Right kidney (tissue), 1 donor: ENCODE data around the gene STK17A.
A peak's percentile ranks its signal among the peaks of the same experiment; 100 is the strongest.
"Not testable (repeated sequence)": the region's sequence is repeated elsewhere in the genome, so short reads cannot be mapped to it uniquely, and the experiment has no call there.

ENCODE experiments used
- DNase-seq: peaks from one replicate; pipeline ENCODE4 v3.0.0-alpha.2; 2016

Gene STK17A

GRCh38 chr7:43594020-43594419 is 11.1 kb downstream of the STK17A start:
- DNase-seq = no peak

GRCh38 chr7:43596426-43596825 is 13.5 kb downstream of the STK17A start:
- DNase-seq = not testable (repeated sequence)

GRCh38 chr7:43600056-43600455 is 17.1 kb downstream of the STK17A start:
- DNase-seq = no peak

DNA sequence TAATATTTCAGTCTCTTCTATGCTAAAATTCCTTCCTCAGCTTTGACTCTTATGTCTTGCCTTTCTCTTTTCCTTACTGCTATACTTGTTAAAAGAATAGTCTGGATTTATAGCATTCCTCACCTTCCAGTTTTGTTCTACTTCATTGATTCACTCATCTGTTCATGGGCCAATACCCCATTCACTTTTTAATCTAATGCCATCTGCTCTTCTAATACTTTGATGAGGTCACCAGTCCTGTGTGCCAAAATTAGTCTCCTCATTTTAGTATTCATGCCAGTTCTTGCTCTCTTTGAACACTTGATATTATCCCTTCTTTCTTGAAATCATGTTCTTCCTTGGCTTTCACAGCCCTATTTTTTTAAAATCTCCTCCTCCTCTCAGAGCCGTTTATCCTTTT is 19.3 kb downstream of the STK17A start:
- DNase-seq = no peak

DNA sequence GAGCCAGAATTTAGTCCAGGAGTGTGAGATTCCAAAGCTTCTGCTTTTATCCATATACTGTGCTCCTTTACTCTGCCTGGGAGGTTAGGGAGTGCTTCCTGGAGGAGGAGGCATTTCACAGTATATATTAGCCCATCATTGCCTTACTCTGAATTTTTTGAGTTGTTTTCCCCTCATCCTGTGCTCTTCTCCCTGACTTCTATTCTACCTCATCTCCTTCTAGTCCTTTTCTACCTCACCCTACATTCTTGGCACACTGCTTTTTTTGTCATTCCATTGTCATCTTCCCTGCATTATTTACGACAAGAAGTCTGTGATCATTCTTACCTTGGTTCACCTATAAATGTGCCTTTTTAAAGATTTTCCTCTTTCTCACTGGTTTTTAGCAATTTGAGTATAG is 21.3 kb downstream of the STK17A start:
- DNase-seq = no peak

GRCh38 chr7:43609097-43609496 is 26.2 kb downstream of the STK17A start:
- no peak for DNase-seq

DNA sequence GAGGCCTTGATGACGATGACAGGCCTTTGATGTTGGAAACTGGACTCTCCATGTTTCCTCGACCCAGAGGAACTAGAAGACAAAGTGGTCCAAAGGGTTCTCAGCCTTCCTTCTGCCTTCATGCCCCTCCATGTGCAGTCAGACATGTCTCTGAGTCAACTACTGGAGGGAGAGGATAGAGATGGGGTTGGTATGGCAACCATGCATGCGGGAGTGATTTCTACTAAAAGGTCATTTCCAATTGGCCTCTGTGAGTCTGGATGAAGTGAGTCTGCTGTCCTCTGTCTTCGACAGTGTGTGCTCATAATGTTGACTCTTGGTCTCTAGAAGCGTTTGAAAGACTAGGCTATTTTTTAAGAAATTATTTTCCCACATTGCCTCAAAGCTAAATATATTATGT is 29.2 kb downstream of the STK17A start:
- no peak for DNase-seq

- no peak for DNase-seq
Measured at GRCh38 chr7:43612599-43613589, 30.0 kb downstream of the STK17A start.

DNA sequence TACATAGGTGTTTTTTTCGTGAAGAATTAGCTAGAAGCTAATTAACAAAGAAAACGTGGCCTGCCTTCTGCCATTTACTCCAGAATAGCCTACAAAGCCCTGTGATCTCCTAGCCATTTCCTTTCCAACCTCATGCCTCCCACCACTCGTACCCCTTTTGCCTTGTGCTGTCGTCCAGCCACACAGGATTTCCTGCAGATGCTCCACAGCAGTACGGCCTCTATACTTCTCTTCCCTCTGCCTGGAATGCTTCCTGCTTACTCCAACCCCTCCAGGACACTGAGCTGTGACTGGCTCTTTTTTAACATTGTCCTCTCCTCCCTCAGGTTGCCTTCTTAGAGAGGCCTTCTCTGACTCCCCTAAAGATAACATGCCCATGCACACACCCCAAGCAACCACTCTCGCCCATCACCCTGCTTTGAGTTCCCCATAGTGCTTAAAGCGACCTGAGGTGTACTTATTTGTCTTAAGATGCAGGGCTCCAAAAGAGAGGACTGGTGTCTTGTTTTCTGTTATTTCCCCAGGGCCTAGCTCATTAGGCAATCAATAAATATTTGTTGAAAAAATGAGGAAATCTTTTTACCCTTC is 32.7 kb downstream of the STK17A start:
- DNase-seq = no peak

GRCh38 chr7:43616977-43617376 is 34.1 kb downstream of the STK17A start:
- no peak for DNase-seq

DNA sequence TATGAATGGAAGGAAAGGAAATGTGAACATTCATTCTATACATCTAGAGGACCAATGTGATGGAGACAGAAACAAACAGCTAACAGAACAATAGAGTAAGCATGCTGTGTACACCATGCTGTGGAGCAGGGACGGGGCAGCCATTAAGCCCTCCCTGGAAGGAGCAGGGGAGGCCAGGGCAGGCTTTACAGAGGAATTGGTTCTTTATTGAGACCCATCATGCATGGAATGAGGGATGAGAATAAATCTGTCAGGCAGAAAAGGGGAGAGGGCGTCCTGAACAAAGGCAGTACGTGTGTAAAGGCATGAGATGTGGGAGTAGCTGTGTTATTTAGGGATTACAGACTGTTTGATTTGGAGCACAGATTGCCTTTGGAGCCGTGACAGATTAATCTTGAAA is 35.2 kb downstream of the STK17A start:
- peak; percentile 16 for DNase-seq

GRCh38 chr7:43619213-43620012 is 36.5 kb downstream of the STK17A start:
- DNase-seq = no peak

DNA sequence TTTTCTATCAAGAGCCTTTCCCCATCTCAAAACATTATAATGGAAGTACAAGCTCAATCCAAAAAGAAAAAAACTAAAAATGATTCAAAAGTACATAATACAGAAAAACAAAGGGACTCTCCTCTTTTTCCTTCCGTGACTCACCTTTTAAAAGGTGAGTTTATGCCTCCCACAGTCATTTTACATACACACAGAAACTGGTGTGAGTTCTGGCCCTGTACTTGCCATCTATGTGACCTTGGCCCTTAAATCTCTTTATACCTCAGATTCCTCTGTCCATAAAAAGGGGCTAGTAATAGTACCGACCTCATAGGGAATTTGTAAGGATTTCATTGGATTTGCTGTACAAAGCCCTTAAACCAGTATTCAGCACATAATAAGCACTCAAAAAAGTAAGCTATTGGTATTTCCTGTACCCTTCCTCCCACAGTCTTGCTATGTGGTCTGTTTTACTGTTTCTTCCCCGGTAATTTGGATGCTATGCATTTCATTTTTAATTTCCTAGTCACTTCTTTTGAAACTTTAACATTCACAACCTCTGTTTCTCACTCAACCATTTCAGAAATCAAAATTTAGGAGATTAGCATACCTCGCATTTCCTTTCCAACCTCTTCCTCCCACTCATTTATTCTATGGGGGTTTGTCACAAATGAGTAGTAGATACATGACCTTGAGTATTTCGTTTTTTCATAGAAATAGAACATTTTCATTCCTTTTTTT is 39.0 kb downstream of the STK17A start:
- DNase-seq = no peak

- DNase-seq = no peak
Measured at GRCh38 chr7:43624156-43624555, 41.2 kb downstream of the STK17A start.

- no peak for DNase-seq
Measured at GRCh38 chr7:43625453-43625852, 42.5 kb downstream of the STK17A start.

- no peak for DNase-seq
Measured at GRCh38 chr7:43625980-43626379, 43.1 kb downstream of the STK17A start.

DNA sequence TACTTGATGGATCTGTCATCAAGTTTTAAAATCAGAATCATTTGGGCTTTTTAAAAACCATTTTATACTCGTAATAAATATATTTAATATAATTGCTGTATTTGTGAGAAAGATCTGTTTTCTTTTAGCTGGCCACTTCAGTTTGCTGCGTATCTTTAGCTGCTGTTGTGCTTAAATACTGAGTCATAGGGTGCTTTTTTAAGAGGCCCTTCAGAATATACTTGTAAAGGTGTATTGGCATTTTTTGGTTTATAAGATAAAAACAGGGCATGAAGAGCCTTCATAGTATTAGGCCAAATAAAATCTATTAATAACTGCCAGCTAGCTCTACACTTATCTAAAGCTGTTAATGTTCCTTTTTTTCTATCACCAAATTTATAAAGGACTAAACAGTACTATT is 43.8 kb downstream of the STK17A start:
- no peak for DNase-seq

DNA sequence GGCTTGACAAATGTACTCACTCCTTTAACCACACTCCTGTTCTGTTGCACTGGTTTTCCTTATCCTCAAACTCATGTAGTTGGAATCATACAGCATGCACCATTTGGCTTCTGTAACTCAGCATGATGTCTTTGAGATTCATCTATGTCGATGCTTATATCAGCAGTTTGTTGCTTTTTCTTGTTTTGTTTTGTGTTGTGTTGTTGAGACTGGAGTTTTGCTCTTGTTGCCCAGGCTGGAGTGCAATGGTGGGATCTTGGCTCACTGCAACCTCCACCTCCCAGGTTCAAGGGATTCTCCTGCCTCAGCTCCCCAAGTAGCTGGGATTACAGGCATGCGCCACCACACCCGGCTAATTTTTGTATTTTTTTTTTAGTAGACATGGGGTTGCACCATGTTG is 44.9 kb downstream of the STK17A start:
- DNase-seq = not testable (repeated sequence)

DNA sequence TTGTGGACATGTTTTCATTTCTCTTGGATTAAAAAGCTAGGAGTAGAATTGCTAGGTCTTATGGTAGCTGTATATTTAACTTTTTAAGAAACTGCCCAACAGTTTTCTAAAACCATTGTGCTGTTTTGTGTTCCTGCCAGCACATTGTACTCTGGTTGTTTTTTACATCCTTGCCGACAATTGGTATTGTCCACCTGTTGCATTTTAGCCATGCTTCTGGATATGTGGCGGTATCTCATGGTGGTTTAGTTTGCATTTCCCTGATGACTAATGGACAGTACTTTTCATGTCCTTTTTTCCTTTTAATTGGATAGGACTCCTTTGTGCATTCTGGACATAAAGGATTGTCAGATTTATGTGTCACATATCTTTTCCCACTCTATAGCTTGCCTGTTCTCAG is 45.5 kb downstream of the STK17A start:
- no peak for DNase-seq

DNA sequence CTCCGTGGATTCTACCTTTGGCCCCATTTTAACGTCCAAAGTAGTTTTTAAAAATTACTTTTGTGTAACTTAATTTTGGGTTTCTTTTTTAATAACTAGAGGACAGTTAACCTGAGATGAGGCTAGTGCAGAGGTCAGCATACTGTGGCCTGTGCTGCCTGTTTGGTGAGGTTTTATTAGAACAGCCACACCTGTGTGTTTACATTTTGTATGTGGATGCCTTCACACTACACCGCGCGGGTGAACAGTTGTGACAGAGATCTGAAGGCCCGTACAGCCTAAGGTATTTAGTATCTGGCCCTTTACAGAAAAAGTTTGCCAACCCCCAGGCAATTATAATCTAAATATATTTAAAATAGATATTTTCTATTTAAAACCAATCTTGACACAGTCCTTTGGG is 46.9 kb downstream of the STK17A start:
- DNase-seq = no peak

- DNase-seq = no peak
Measured at GRCh38 chr7:43630482-43630881, 47.6 kb downstream of the STK17A start.

GRCh38 chr7:43631559-43631958 is 48.7 kb downstream of the STK17A start:
- no peak for DNase-seq
